IgD-negative memory B cell (primary cell): ENCODE results near the gene NEUROD2. TPM values are rescaled to one million over a fixed set of nuclear protein-coding genes. Genes with fewer than 3 reads are reported as not detected.

ENCODE experiments used
- H3K27ac Mint-ChIP-seq, 3 donors: one replicate each; pipeline ENCODE4 v1.8.0; 2020 to 2022; ENCODE audit warnings: mild to moderate bottlenecking in 3 of 3, mixed read lengths in 3 of 3, moderate library complexity in 1 of 3
- H3K27me3 Mint-ChIP-seq: one replicate; pipeline ENCODE4 v1.8.0; 2021; ENCODE audit warnings: mixed read lengths
- H3K36me3 Mint-ChIP-seq: one replicate; pipeline ENCODE4 v1.8.0; 2020; ENCODE audit warnings: mild to moderate bottlenecking, mixed read lengths
- H3K4me1 Mint-ChIP-seq, 3 donors: one replicate each; pipeline ENCODE4 v1.8.0; 2020 to 2022; ENCODE audit warnings: mixed read lengths in 3 of 3, mild to moderate bottlenecking in 1 of 3
- H3K4me3 Mint-ChIP-seq, 4 donors: one replicate each; pipeline ENCODE4 v1.8.0; 2020 to 2022; ENCODE audit warnings: mild to moderate bottlenecking in 4 of 4, mixed read lengths in 4 of 4, moderate library complexity in 3 of 4
- H3K9me3 Mint-ChIP-seq, 3 donors: one replicate each; pipeline ENCODE4 v1.8.0; 2020 to 2021; ENCODE audit warnings: mixed read lengths in 3 of 3, mild to moderate bottlenecking in 1 of 3
- polyA plus RNA-seq: library from polyadenylated mRNA; unstranded; fragments of 300-500 nt; fragmentation: Illumina TruSeq; gene quantifications from one replicate; pipeline ENCODE4 v1.2.3, GENCODE V29; 2021

NEUROD2 gene
- polyA plus RNA-seq, 1 donor from 2014 or later = not detected

DNA sequence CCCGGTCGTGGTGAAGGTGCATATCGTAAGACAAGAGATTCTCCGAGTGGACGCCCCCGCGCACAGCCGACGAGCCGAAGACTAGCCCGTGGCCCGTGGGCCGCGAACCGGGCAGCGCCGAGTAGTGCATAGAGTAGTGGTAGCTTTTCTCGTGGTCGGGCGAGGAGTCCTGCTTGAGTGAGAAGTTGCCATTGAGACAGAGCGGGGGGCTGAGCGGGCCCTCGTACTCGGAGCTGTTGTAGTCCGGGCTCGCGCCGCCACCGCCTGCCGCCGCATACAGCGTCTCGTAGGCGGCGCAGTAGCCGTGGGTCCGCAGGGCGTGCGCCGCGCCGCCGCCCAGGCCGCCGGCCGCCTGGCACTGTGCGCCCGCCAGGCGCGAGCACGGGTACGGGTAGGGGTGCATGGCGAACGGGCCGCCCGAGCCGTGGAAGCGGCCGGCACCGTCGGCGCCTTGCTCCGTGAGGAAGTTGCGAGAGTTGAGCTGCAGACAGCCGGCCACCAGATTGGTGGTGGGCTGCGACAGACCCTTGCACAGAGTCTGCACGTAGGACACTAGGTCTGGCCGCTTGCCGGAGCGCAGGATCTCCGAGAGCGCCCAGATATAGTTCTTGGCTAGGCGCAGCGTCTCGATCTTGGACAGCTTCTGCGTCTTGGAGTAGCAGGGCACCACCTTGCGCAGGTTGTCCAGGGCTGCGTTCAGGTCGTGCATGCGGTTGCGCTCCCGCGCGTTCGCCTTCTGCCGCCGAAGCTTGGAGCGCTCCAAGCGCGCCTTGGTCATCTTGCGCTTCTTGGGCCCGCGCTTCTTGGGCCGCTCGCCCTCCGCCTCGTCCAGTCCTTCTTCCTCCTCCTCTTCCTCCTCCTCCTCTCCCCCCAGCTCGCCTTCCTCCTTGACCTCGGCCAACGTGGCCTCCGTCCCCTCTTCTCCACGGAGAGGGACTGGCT, 2.0 kb downstream of the NEUROD2 start:
- H3K27me3 Mint-ChIP-seq = peaks cover 64% of the 10 kb centered on the region
- H3K4me1 Mint-ChIP-seq = peaks cover 9 to 14% (median 9%) of the 10 kb centered on the region in 3 donors
- H3K4me3 Mint-ChIP-seq = peak overlapping the region; percentile 34 to 85 (median 72)
- H3K9me3 Mint-ChIP-seq = no peaks in the 10 kb centered on the region
- H3K36me3 Mint-ChIP-seq = no peaks in the 10 kb centered on the region
- H3K27ac Mint-ChIP-seq = peak overlapping the region; percentile 59 to 82 (median 80)

DNA sequence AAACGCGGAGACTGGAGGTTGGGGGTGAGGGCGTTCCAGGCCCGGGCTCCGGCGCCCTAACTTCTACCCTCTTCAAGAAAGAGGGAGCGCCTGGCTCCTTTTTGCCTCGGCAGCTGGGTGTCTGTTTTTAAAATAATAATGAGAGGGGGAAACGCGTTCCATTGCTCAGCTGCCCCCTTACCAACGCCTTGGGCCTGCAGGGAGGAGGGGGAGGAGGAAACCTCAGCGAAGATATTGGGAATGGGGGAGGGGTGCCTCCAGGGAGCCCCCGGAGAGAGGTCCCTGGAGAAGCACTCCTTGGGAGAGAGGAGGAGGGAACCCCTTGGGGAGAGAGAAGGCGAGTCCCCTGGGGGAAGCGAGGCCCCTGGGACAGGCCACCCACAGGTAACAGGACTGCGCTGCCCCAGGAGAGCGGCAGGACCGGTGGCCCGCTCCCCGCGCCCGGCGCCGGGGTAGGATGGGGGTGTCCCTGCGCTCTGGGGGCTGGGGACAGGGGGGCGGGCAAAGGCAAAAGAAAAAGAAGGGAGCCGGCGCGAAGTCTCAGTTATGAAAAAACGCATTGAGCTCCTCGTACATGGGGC, 2.7 kb downstream of the NEUROD2 start:
- Mint-ChIP-seq H3K36me3 (no peaks in the 10 kb centered on the region), H3K27me3 (peaks cover 71% of the 10 kb centered on the region), H3K4me1 (peaks cover 9 to 14% (median 9%) of the 10 kb centered on the region in 3 donors), H3K27ac (peak overlapping the region in 2 of 3 donors; percentile 80 to 82), H3K4me3 (peak overlapping the region; percentile 25 to 87 (median 74)), H3K9me3 (no peaks in the 10 kb centered on the region)

- Mint-ChIP-seq H3K4me1 (peaks cover 9 to 20% (median 12%) of the 10 kb centered on the region in 3 donors), H3K27ac (peak overlapping the region; percentile 40 to 86 (median 80)), H3K9me3 (no peaks in the 10 kb centered on the region), H3K36me3 (peaks cover 2% of the 10 kb centered on the region), H3K4me3 (peak overlapping the region in 3 of 4 donors; percentile 48 to 73 (median 68)), H3K27me3 (peaks cover 75% of the 10 kb centered on the region)
Observed at GRCh38 chr17:39603304-39604016, 4.3 kb downstream of the NEUROD2 start.

DNA sequence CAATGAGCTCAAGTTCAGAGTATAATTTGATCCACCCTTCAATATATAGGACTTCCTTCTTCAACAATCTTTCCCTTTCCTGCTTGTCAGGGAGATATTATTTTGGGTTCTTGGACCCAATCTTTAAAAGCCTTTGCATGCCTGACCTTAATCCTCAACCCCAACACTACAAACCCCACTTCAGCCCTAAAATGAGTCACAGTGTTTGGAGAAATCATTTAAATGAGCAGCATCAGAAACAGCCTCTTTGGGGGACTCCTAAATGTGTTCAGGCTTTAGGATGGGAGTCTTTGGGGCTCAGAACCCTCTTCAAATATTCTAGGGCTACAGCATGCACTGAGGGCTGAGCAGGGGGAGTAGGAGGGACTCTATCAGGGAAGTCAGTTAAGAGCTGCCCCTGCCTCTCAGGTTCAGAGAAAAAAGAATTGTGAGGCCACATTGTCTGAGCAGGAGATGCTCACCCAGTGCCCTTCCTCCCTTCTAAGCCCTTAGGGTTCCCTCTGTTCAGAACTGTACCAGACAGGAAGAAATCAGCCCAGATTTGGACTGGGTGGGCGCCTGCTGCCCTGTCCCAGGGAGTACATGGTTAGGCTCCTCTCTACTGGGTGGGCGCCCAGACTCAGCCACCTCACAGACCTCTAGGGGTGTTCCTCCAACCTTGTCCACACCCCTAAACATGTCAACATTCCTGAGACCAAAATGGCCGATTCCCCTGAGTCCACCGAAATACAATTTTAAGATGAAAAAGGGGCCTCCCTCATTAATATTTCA, 5.0 kb downstream of the NEUROD2 start:
- peaks cover 0 to 2% (median 0%) of the 10 kb centered on the region in 3 donors for H3K9me3 Mint-ChIP-seq
- H3K4me1 Mint-ChIP-seq = peaks cover 9 to 25% (median 16%) of the 10 kb centered on the region in 3 donors
- peaks cover 77% of the 10 kb centered on the region for H3K27me3 Mint-ChIP-seq
- peak overlapping the region in 2 of 3 donors; percentile 40 to 80 for H3K27ac Mint-ChIP-seq
- H3K4me3 Mint-ChIP-seq = peak overlapping the region in 1 of 4 donors; percentile 73
- H3K36me3 Mint-ChIP-seq = peaks cover 2% of the 10 kb centered on the region

GRCh38 chr17:39601758-39602532, 5.8 kb downstream of the NEUROD2 start:
- Mint-ChIP-seq H3K36me3 (peaks cover 2% of the 10 kb centered on the region), H3K4me1 (peaks cover 9 to 29% (median 20%) of the 10 kb centered on the region in 3 donors), H3K4me3 (peak overlapping the region in 1 of 4 donors; percentile 24), H3K9me3 (peaks cover 0 to 3% (median 0%) of the 10 kb centered on the region in 3 donors), H3K27me3 (peaks cover 77% of the 10 kb centered on the region), H3K27ac (peak overlapping the region in 1 of 3 donors; percentile 80)

DNA sequence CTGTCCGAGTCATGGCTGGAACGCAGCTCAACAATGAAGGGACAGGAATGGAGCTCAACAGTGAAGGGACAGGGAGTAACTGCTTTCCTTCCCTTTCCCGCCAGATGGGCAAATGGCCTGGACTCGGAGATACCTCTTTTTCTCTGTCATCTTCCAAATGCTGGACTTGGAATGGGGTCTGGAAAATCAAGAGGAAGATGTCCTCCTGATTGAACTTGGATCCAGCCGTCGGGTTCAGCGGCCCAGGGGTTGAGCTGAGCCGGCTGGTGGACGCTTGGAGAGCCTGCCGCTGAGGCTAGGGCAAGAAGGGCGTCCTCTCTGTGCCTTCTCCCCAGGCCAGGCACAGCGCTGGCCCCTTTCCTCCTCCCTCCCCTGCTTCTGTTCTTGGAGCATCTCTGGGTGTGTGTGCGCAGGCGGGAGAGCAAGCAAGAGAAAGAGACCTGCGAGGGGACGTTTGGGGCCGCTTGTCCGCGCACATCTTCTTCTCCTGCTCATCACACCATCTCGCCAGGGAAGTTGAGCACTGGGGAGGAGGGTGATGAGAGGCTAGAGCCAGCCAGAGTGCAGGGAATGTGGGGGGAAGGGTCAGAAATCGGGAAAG, 6.6 kb downstream of the NEUROD2 start:
- H3K4me1 Mint-ChIP-seq = peaks cover 9 to 30% (median 20%) of the 10 kb centered on the region in 3 donors
- no peak overlapping the region for H3K4me3 Mint-ChIP-seq
- H3K27ac Mint-ChIP-seq = peak overlapping the region in 2 of 3 donors; percentile 71 to 76
- peaks cover 0 to 3% (median 0%) of the 10 kb centered on the region in 3 donors for H3K9me3 Mint-ChIP-seq
- H3K36me3 Mint-ChIP-seq = peaks cover 2% of the 10 kb centered on the region
- H3K27me3 Mint-ChIP-seq = peaks cover 78% of the 10 kb centered on the region

DNA sequence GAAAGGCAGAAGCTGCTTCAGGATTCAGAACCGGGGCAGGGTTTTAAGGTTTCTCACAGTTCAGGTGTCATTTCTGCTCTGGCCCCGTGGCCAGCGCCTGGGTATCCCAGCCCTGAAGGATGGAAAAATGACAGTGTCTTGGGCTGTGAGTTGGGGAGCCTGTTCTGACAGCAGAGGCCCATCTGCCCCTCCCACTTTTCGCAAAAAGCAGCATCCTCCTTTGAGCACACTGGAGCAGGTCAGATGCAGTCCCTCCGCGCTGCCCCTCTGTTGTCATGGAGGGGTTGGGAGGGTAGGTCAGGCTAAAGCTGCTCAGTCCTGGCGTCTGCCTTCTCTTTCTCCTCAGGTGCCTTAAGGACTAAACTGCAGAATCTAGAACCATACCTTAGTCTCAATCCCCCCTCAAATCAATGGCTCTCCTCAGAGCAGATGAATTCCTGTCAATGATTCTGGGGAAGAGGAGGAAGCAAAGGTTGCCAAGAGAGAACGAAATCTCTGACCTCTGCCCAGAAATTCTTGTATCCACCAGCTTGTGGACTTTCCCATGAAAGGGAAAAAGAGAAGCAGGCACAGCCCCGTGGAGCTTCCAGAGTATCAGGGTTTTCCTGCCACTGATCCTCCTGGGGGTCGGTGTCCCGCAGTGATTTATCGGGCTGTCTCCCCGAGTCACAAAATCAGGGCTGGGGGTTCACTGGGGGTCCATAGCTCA, 7.3 kb downstream of the NEUROD2 start:
- Mint-ChIP-seq H3K4me1 (peaks cover 9 to 28% (median 20%) of the 10 kb centered on the region in 3 donors), H3K9me3 (peaks cover 0 to 3% (median 0%) of the 10 kb centered on the region in 3 donors), H3K36me3 (peaks cover 2% of the 10 kb centered on the region), H3K27me3 (peaks cover 79% of the 10 kb centered on the region), H3K4me3 (no peak overlapping the region), H3K27ac (peak overlapping the region in 1 of 3 donors; percentile 54)

GRCh38 chr17:39599665-39600231, 8.0 kb downstream of the NEUROD2 start:
- Mint-ChIP-seq H3K27me3 (peaks cover 80% of the 10 kb centered on the region), H3K4me1 (peaks cover 8 to 24% (median 20%) of the 10 kb centered on the region in 3 donors), H3K36me3 (peaks cover 2% of the 10 kb centered on the region), H3K9me3 (peaks cover 0 to 3% (median 0%) of the 10 kb centered on the region in 3 donors), H3K27ac (peak overlapping the region; percentile 39 to 54 (median 53)), H3K4me3 (peak overlapping the region in 3 of 4 donors; percentile 60 to 67 (median 61))

GRCh38 chr17:39599004-39599664, 8.6 kb downstream of the NEUROD2 start:
- Mint-ChIP-seq H3K36me3 (peaks cover 2% of the 10 kb centered on the region), H3K9me3 (peaks cover 0 to 3% (median 0%) of the 10 kb centered on the region in 3 donors), H3K27ac (peak overlapping the region in 2 of 3 donors; percentile 39 to 53), H3K4me1 (peaks cover 6 to 24% (median 20%) of the 10 kb centered on the region in 3 donors), H3K27me3 (peaks cover 76% of the 10 kb centered on the region), H3K4me3 (peak overlapping the region in 3 of 4 donors; percentile 47 to 61 (median 60))

- Mint-ChIP-seq H3K4me3 (peak overlapping the region in 1 of 4 donors; percentile 19), H3K27me3 (peaks cover 72% of the 10 kb centered on the region), H3K27ac (no peak overlapping the region), H3K36me3 (peaks cover 2% of the 10 kb centered on the region), H3K9me3 (peaks cover 0 to 3% (median 0%) of the 10 kb centered on the region in 3 donors), H3K4me1 (peaks cover 7 to 21% (median 17%) of the 10 kb centered on the region in 3 donors)
Observed at GRCh38 chr17:39598630-39599003, 9.1 kb downstream of the NEUROD2 start.

DNA sequence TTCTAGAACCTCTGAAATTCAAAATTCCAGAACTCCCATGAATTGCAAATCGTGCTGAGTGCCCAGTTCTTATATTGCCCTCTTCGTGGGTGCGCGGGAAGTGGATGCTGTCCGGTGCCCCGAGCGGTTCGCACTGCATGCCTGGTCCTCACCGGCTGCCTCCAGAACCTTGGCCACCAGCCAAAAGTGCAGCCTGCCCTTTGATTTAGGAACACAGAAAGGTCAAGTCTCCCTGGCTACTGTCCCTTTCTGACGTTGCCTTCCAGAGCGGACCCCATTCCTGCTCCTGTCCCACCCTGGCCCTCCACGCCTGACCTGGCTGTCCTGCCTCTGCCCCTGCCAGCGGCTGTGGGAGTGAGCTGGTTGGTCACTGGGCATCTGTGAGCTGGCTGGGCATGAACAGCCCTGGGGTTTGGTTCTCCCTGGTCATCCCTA, 9.7 kb downstream of the NEUROD2 start:
- H3K4me1 Mint-ChIP-seq = peaks cover 6 to 16% (median 12%) of the 10 kb centered on the region in 3 donors
- H3K9me3 Mint-ChIP-seq = peaks cover 0 to 3% (median 0%) of the 10 kb centered on the region in 3 donors
- H3K4me3 Mint-ChIP-seq = peak overlapping the region in 3 of 4 donors; percentile 27 to 54 (median 48)
- peaks cover 2% of the 10 kb centered on the region for H3K36me3 Mint-ChIP-seq
- H3K27ac Mint-ChIP-seq = peak overlapping the region in 1 of 3 donors; percentile 60
- peaks cover 71% of the 10 kb centered on the region for H3K27me3 Mint-ChIP-seq
